H1 (cell line): ENCODE data around the gene NKD2. TPM values are rescaled to one million over a fixed set of nuclear protein-coding genes. Genes with fewer than 3 reads are reported as not detected.

ENCODE experiments used
- CTCF ChIA-PET: fragments of 300-600 bp; sonication (Branson Sonifier 250); formaldehyde crosslinking; loops from one replicate; lab custom pipeline; 2021; ENCODE audit not compliant: partially characterized antibody; lab: Charles Lee
- POLR2A ChIA-PET: fragments of 300-600 bp; sonication (Branson Sonifier 250); formaldehyde crosslinking; loops from one replicate; lab custom pipeline; 2021; ENCODE audit warnings: inconsistent platforms; ENCODE audit not compliant: partially characterized antibody; lab: Charles Lee
- DNase-seq, 2 experiments: peaks; one replicate each; pipeline versions ENCODE4 v3.0.0 to v3.0.0-alpha.2; 2010 to 2022; ENCODE audit warnings: low spot score in 2 of 2, low read depth in 1 of 2, mixed read lengths in 1 of 2
- FAIRE-seq: peaks from 2 replicates; lab custom pipeline; 2011; peaks lifted over from hg19 to GRCh38; lab: Jason Lieb, UNC
- H2AFZ ChIP-seq: 2 replicates; pipeline ENCODE4 v1.8.1; 2012; ENCODE audit warnings: low read length, inconsistent platforms
- H2AK5ac ChIP-seq: 2 replicates; pipeline ENCODE4 v1.6.1; 2013; ENCODE audit warnings: low read depth, low read length
- H2BK120ac ChIP-seq: replicated peaks from 2 replicates; pipeline ENCODE3; 2013; ENCODE audit warnings: low read depth, low read length, inconsistent platforms
- H2BK12ac ChIP-seq: 2 replicates; pipeline ENCODE4 v1.6.1; 2013; ENCODE audit warnings: low read depth, low read length
- H2BK15ac ChIP-seq: 2 replicates; pipeline ENCODE4 v1.6.1; 2013; ENCODE audit warnings: low read length
- H2BK20ac ChIP-seq: 2 replicates; pipeline ENCODE4 v1.6.1; 2013; ENCODE audit warnings: low read length
- H2BK5ac ChIP-seq: 2 replicates; pipeline ENCODE4 v1.6.1; 2013; ENCODE audit warnings: low read depth, low read length
- H3K14ac ChIP-seq: 2 replicates; pipeline ENCODE4 v1.6.1; 2013; ENCODE audit warnings: inconsistent platforms; ENCODE audit not compliant: insufficient read length
- H3K18ac ChIP-seq: 2 replicates; pipeline ENCODE4 v1.6.1; 2013; ENCODE audit warnings: low read length; ENCODE audit errors: extremely low read depth
- H3K23ac ChIP-seq: 2 replicates; pipeline ENCODE4 v1.6.1; 2013; ENCODE audit warnings: inconsistent platforms; ENCODE audit not compliant: insufficient read length
- H3K23me2 ChIP-seq: 2 replicates; pipeline ENCODE4 v1.6.1; 2013; ENCODE audit warnings: low read depth, low read length
- H3K27ac ChIP-seq: 2 replicates; pipeline ENCODE4 v1.6.1; 2011; ENCODE audit warnings: low read depth, low read length, inconsistent platforms
- H3K27me3 ChIP-seq, 4 experiments: replicated peaks in 1 of 4; 1 replicate in 1 of 4; 2 replicates in 3 of 4; pipeline versions ENCODE4 v1.6.1 to v1.8.1; 2011 to 2013; ENCODE audit warnings: low read length in 3 of 4, mild to moderate bottlenecking in 3 of 4, inconsistent platforms in 2 of 4, mixed read lengths in 2 of 4, moderate library complexity in 1 of 4; ENCODE audit not compliant: control insufficient read depth in 3 of 4, insufficient read depth in 3 of 4; ENCODE audit errors: extremely low read depth in 1 of 4
- H3K36me3 ChIP-seq, 4 experiments: 2 replicates each; pipeline versions ENCODE4 v1.6.1 to v1.8.1; 2011 to 2013; ENCODE audit warnings: mild to moderate bottlenecking in 4 of 4, low read length in 3 of 4, moderate library complexity in 2 of 4, control low read depth in 1 of 4, inconsistent platforms in 1 of 4; ENCODE audit not compliant: insufficient read depth in 4 of 4, control insufficient read depth in 2 of 4
- H3K4ac ChIP-seq: replicated peaks from 2 replicates; pipeline ENCODE3; 2013; ENCODE audit warnings: low read length, low read depth, mixed read lengths, inconsistent platforms; ENCODE audit not compliant: insufficient read length
- H3K4me1 ChIP-seq, 4 experiments: replicated peaks in 1 of 4; 1 replicate in 1 of 4; 2 replicates in 3 of 4; pipeline versions ENCODE4 v1.6.1 to v1.8.1; 2011 to 2013; ENCODE audit warnings: low read length in 3 of 4, inconsistent platforms in 2 of 4, mixed read lengths in 1 of 4; ENCODE audit not compliant: insufficient read depth in 4 of 4, control insufficient read depth in 3 of 4
- H3K4me2 ChIP-seq, 2 experiments: 2 replicates each; pipeline versions ENCODE4 v1.6.1 to v1.8.1; 2011 to 2013; ENCODE audit warnings: low read depth in 2 of 2, low read length in 2 of 2, control low read depth in 1 of 2, inconsistent platforms in 1 of 2, mild to moderate bottlenecking in 1 of 2; ENCODE audit not compliant: insufficient read depth in 1 of 2
- H3K4me3 ChIP-seq, 4 experiments: fragments of 200-600, 300-600 bp in 1 of 4; sonication (generic), shearing (Covaris generic), sonication (Bioruptor Twin) in 1 of 4; 2 replicates each; pipeline versions ENCODE4 v1.5.1 to v1.8.1; 2011 to 2016; ENCODE audit warnings: low read length in 4 of 4, low read depth in 3 of 4, control low read depth in 2 of 4, inconsistent platforms in 2 of 4, mild to moderate bottlenecking in 2 of 4, mixed read lengths in 1 of 4, moderate library complexity in 1 of 4; ENCODE audit not compliant: insufficient read depth in 2 of 4; ENCODE audit errors: extremely low read depth in 1 of 4
- H3K56ac ChIP-seq: replicated peaks from 2 replicates; pipeline ENCODE3; 2013; ENCODE audit warnings: low read depth, mild to moderate bottlenecking, mixed read lengths, low read length, inconsistent platforms; ENCODE audit not compliant: insufficient read length
- H3K79me1 ChIP-seq: 2 replicates; pipeline ENCODE4 v1.6.1; 2013; ENCODE audit warnings: low read depth, low read length, control low read depth
- H3K79me2 ChIP-seq, 2 experiments: 2 replicates each; pipeline versions ENCODE4 v1.6.1 to v1.8.1; 2012 to 2013; ENCODE audit warnings: low read length in 2 of 2, mild to moderate bottlenecking in 2 of 2, inconsistent platforms in 1 of 2; ENCODE audit not compliant: insufficient read depth in 2 of 2, control insufficient read depth in 1 of 2
- H3K9ac ChIP-seq, 4 experiments: replicated peaks in 1 of 4; 1 replicate in 1 of 4; 2 replicates in 3 of 4; pipeline versions ENCODE4 v1.6.1 to v1.8.1; 2011 to 2013; ENCODE audit warnings: low read depth in 3 of 4, low read length in 3 of 4, control low read depth in 2 of 4, mild to moderate bottlenecking in 2 of 4, moderate library complexity in 2 of 4, inconsistent platforms in 1 of 4; ENCODE audit errors: extremely low read depth in 1 of 4
- H3K9me3 ChIP-seq, 2 experiments: 2 replicates each; pipeline versions ENCODE4 v1.6.1 to v1.8.1; 2012 to 2013; ENCODE audit warnings: mild to moderate bottlenecking in 2 of 2, moderate library complexity in 2 of 2, control low read depth in 1 of 2, inconsistent platforms in 1 of 2, low read depth in 1 of 2, low read length in 1 of 2, mixed read lengths in 1 of 2; ENCODE audit not compliant: insufficient read depth in 2 of 2
- H4K20me1 ChIP-seq, 2 experiments: replicated peaks in 1 of 2; 2 replicates each; pipeline versions ENCODE3 to v1.8.1; 2011 to 2013; ENCODE audit warnings: inconsistent platforms in 2 of 2, low read length in 2 of 2, mild to moderate bottlenecking in 1 of 2; ENCODE audit not compliant: insufficient read depth in 2 of 2, control insufficient read depth in 1 of 2
- H4K5ac ChIP-seq: 2 replicates; pipeline ENCODE4 v1.6.1; 2013; ENCODE audit warnings: low read length, low read depth, mixed read lengths, inconsistent platforms; ENCODE audit not compliant: insufficient read length
- H4K8ac ChIP-seq: 2 replicates; pipeline ENCODE4 v1.8.0; 2013; ENCODE audit warnings: mild to moderate bottlenecking, moderate library complexity, low read length, inconsistent platforms; ENCODE audit not compliant: insufficient read depth; ENCODE audit errors: extremely low read depth
- H4K91ac ChIP-seq: replicated peaks from 2 replicates; pipeline ENCODE3; 2013; ENCODE audit warnings: low read length, mixed read lengths, inconsistent platforms; ENCODE audit not compliant: insufficient read length
- CBX5 ChIP-seq: fragments of 300-800, 300-1000 bp; sonication (generic); IDR thresholded peaks from 2 replicates; pipeline ENCODE4 v1.7.1; 2016; ENCODE audit warnings: antibody characterized with exemption, low read length, low read depth
- CBX8 ChIP-seq: fragments of 300-800, 300-1000 bp; sonication (generic); IDR thresholded peaks from 2 replicates; pipeline ENCODE4 v1.7.1; 2016; ENCODE audit warnings: low read depth, low read length, borderline replicate concordance
- CHD1 ChIP-seq: IDR thresholded peaks from 2 replicates; pipeline ENCODE4 v1.6.1; 2012; ENCODE audit warnings: low read depth, low read length, improper control_type of control experiment
- CREB1 ChIP-seq: IDR thresholded peaks from 2 replicates; pipeline ENCODE4 v1.6.1; 2012; ENCODE audit warnings: inconsistent platforms
- E2F6 ChIP-seq: IDR thresholded peaks from 2 replicates; pipeline ENCODE4 v1.6.1; 2012; ENCODE audit warnings: inconsistent platforms
- EGR1 ChIP-seq: IDR thresholded peaks from 2 replicates; pipeline ENCODE4 v1.6.1; 2011; ENCODE audit warnings: low read depth, low read length, borderline replicate concordance
- JUN ChIP-seq: IDR thresholded peaks from 2 replicates; pipeline ENCODE4 v1.6.1; 2011; ENCODE audit warnings: low read depth, mild to moderate bottlenecking, improper control_type of control experiment, low read length
- NANOG ChIP-seq: IDR thresholded peaks from 2 replicates; pipeline ENCODE4 v1.6.1; 2011; ENCODE audit warnings: low read length, low read depth, mild to moderate bottlenecking, inconsistent platforms; ENCODE audit not compliant: insufficient read depth, poor library complexity, severe bottlenecking
- NRF1 ChIP-seq: IDR thresholded peaks from 2 replicates; pipeline ENCODE4 v1.6.1; 2011; ENCODE audit warnings: mild to moderate bottlenecking, low read depth, low read length, improper control_type of control experiment
- RBBP5 ChIP-seq: IDR thresholded peaks from 2 replicates; pipeline ENCODE4 v1.7.1; 2012; ENCODE audit warnings: low read depth, mild to moderate bottlenecking, inconsistent platforms, low read length, moderate library complexity, borderline replicate concordance
- SP1 ChIP-seq: IDR thresholded peaks from 2 replicates; pipeline ENCODE4 v1.6.1; 2011; ENCODE audit warnings: low read depth, low read length
- WGBS, 2 experiments: shearing (Covaris generic) in 1 of 2; methylation state at CpG; one replicate each; pipeline versions ENCODE4 v1.1.6 to v1.1.7; 2013 to 2015; ENCODE audit warnings: low lambda C conversion rate in 2 of 2, mixed read lengths in 2 of 2, inconsistent platforms in 1 of 2, low coverage in 1 of 2, missing lambda C conversion rate in 1 of 2; ENCODE audit not compliant: insufficient replicate concordance in 2 of 2, insufficient coverage in 1 of 2, insufficient read length in 1 of 2; ENCODE audit errors: extremely low coverage in 1 of 2, missing lambda C conversion rate in 1 of 2; 5-methylcytosine and 5-hydroxymethylcytosine counted together
- polyA plus RNA-seq, 7 experiments: library from polyadenylated mRNA; depleted of rRNA in 3 of 7; stranded (reverse) in 5 of 7; unstranded in 2 of 7; fragments of >200 nt in 5 of 7; fragments of 200-250 nt in 2 of 7; gene quantifications; 1 replicate in 5 of 7; 2 replicates in 1 of 7; 4 replicates in 1 of 7; pipeline versions ENCODE4 v1.2.1 to v1.2.3, GENCODE V29; 2011 to 2013; ENCODE audit warnings: missing spikeins in 2 of 7, mixed read lengths in 2 of 7
- total RNA-seq: library from RNA; stranded (reverse); fragmentation: NEBNext Ultra II Directional; extraction: Animal tissue kit (Norgen Biotek cat#: 25700); gene quantifications from 2 replicates; pipeline ENCODE4 v1.2.1, GENCODE V29; 2021

NKD2 gene
- total and polyA plus RNA-seq, 2 of the 8 experiments (the other 6 are each of a cell fraction or from before 2014, with no cell fraction given) = 5.5 to 7.9 TPM

- no peak for FAIRE-seq
- Histone ChIP-seq H2AK5ac (no peak overlapping the region), H3K27me3 (peaks cover 26 to 68% (median 60%) of the 10 kb centered on the region in 4 experiments), H4K20me1 (peaks cover 0 to 4% of the 10 kb centered on the region in 2 experiments), H2BK5ac (no peak overlapping the region), H3K23ac (no peak overlapping the region), H3K9ac (no peak overlapping the region), H4K8ac (no peak overlapping the region), H2BK12ac (no peak overlapping the region; the same call in 1 of the 2 replicates), H3K23me2 (peaks cover 5% of the 10 kb centered on the region; the same call in 1 of the 2 replicates), H2BK15ac (no peak overlapping the region), H3K56ac (no peak overlapping the region), H3K4me3 (no peak overlapping the region), H3K4ac (no peak overlapping the region), H3K4me1 (peaks cover 3 to 24% (median 7%) of the 10 kb centered on the region in 4 experiments; a peak in 6 of 7 replicates), H3K79me2 (no peaks in the 10 kb centered on the region), H3K18ac (no peak overlapping the region), H3K14ac (no peak overlapping the region), H2AFZ (no peak overlapping the region), H3K4me2 (no peak overlapping the region), H3K36me3 (no peaks in the 10 kb centered on the region; a peak in 1 of 8 replicates), H4K5ac (no peak overlapping the region), H3K27ac (no peak overlapping the region), H2BK20ac (no peak overlapping the region), H3K9me3 (no peaks in the 10 kb centered on the region), H2BK120ac (no peak overlapping the region), H4K91ac (no peak overlapping the region), H3K79me1 (no peaks in the 10 kb centered on the region; the same call in 1 of the 2 replicates)
- ChIA-PET CTCF (interaction anchor here (0.6 to 7.2 kb wide), 27 partner anchors 9 to 1753 kb away, joined by 3 to 71 read pairs (median 6); no protein-coding TSS in a partner anchor), POLR2A (interaction anchor here (1.3 kb wide), 1 partner anchor 76 kb away, joined by 3 read pairs; no protein-coding TSS in a partner anchor)
- DNase-seq = peak in 1 of 2 experiments; percentile 44
- WGBS, 2 experiments = 78% methylated on average over 17 of the region's 17 CpGs; no CpG with 5 or more reads in 1 of the 2 experiments
- TF ChIP-seq NANOG = no peak
- no peak for TF ChIP-seq EGR1
- no peak for TF ChIP-seq E2F6
- no peak for TF ChIP-seq CHD1
- TF ChIP-seq CBX8 = no peak
- no peak for TF ChIP-seq NRF1
- no peak for TF ChIP-seq CREB1
- no peak for TF ChIP-seq CBX5
- TF ChIP-seq JUN = no peak
- TF ChIP-seq SP1 = no peak
- no peak for TF ChIP-seq RBBP5
Measured at GRCh38 chr5:1007221-1007680, 1.4 kb upstream of the NKD2 start.
